GM23248 (cell line): ENCODE results near the gene DAAM1. TPM values are rescaled to one million over a fixed set of nuclear protein-coding genes. Genes with fewer than 3 reads are reported as not detected.
A peak's percentile ranks its signal among the peaks of the same experiment; 100 is the strongest.

ENCODE experiments used
- DNase-seq: peaks from one replicate; pipeline ENCODE4 v3.0.0-alpha.2; 2015
- H2AFZ ChIP-seq: fragments of 200-600 bp; sonication (generic); 2 replicates; pipeline ENCODE4 v1.6.1; 2016; ENCODE audit warnings: antibody characterized with exemption
- H3F3A ChIP-seq: fragments of 200-600 bp; sonication (generic); 2 replicates; pipeline ENCODE4 v1.6.1; 2016; ENCODE audit warnings: mild to moderate bottlenecking, antibody characterized with exemption, mixed run types; ENCODE audit not compliant: insufficient read depth
- H3K27ac ChIP-seq: fragments of 200-600 bp; sonication (generic); 2 replicates; pipeline ENCODE4 v1.5.1; 2016; ENCODE audit warnings: mild to moderate bottlenecking
- H3K27me3 ChIP-seq: fragments of 200-600 bp; sonication (generic); replicated peaks from 2 replicates; pipeline ENCODE4 v1.6.1; 2016; ENCODE audit warnings: mild to moderate bottlenecking; ENCODE audit not compliant: insufficient read depth
- H3K36me3 ChIP-seq: fragments of 200-600 bp; sonication (generic); 2 replicates; pipeline ENCODE4 v1.6.1; 2016; ENCODE audit warnings: low read depth, mild to moderate bottlenecking
- H3K4me1 ChIP-seq: fragments of 200-600 bp; sonication (generic); 2 replicates; pipeline ENCODE4 v1.6.1; 2016; ENCODE audit warnings: mild to moderate bottlenecking; ENCODE audit not compliant: insufficient read depth
- H3K4me2 ChIP-seq: fragments of 200-600 bp; sonication (generic); one replicate; pipeline ENCODE4 v1.6.1; 2016; ENCODE audit warnings: mild to moderate bottlenecking; ENCODE audit not compliant: unreplicated experiment
- H3K4me3 ChIP-seq: fragments of 200-600 bp; sonication (generic); 2 replicates; pipeline ENCODE4 v1.5.1; 2016; ENCODE audit warnings: mild to moderate bottlenecking
- H3K79me2 ChIP-seq: fragments of 200-600 bp; sonication (generic); 2 replicates; pipeline ENCODE4 v1.6.1; 2016; ENCODE audit warnings: mild to moderate bottlenecking; ENCODE audit not compliant: insufficient read depth
- H3K9ac ChIP-seq: fragments of 200-600 bp; sonication (generic); 2 replicates; pipeline ENCODE4 v1.6.1; 2016; ENCODE audit warnings: mild to moderate bottlenecking
- H3K9me2 ChIP-seq: fragments of 200-600 bp; sonication (generic); 2 replicates; pipeline ENCODE4 v1.6.1; 2016; ENCODE audit warnings: mixed run types, mild to moderate bottlenecking, moderate library complexity; ENCODE audit not compliant: insufficient read depth
- H3K9me3 ChIP-seq: fragments of 200-600 bp; sonication (generic); one replicate; pipeline ENCODE4 v1.6.1; 2017; ENCODE audit warnings: low read depth
- H4K20me1 ChIP-seq: fragments of 200-600 bp; sonication (generic); 2 replicates; pipeline ENCODE4 v1.6.0; 2016; ENCODE audit not compliant: insufficient read depth
- EZH2 ChIP-seq: fragments of 200-600 bp; sonication (generic); IDR thresholded peaks from 2 replicates; pipeline ENCODE4 v1.6.1; 2018; ENCODE audit warnings: antibody characterized with exemption, mild to moderate bottlenecking; ENCODE audit not compliant: insufficient read depth, poor library complexity, severe bottlenecking
- EZH2phosphoT487 ChIP-seq: fragments of 200-600 bp; sonication (generic); IDR thresholded peaks from 2 replicates; pipeline ENCODE4 v1.6.1; 2018; ENCODE audit warnings: antibody characterized with exemption, moderate library complexity, mild to moderate bottlenecking, low read depth; ENCODE audit not compliant: insufficient read depth
- WGBS, 2 experiments: methylation state at CpG; one replicate each; pipeline ENCODE4 v1.1.6; 2015 to 2017; ENCODE audit warnings: low lambda C conversion rate in 2 of 2, low coverage in 1 of 2; ENCODE audit errors: missing lambda C conversion rate in 2 of 2; 5-methylcytosine and 5-hydroxymethylcytosine counted together
- in situ Hi-C: fragments of 300-500 bp; cut with MboI; formaldehyde crosslinking; loops from 2 replicates; pipeline ENCODE4 v1.15.0; 2020
- polyA plus RNA-seq: library from polyadenylated mRNA; unstranded; fragments of >200 nt; fragmentation: Nextera tagmentation; extraction: Ambion mirVana; gene quantifications from 2 replicates; pipeline ENCODE4 v1.2.1, GENCODE V29; 2016
- total RNA-seq: library from RNA; depleted of rRNA; stranded (reverse); fragments of >200 nt; shearing (Covaris generic); gene quantifications from 2 replicates; pipeline ENCODE4 v1.2.3, GENCODE V29; 2014

DAAM1 gene
- total and polyA plus RNA-seq, 2 experiments from 2014 or later: 17.4 to 17.5 TPM

- no peaks in the 10 kb centered on the region for H3K9me3 ChIP-seq
- peaks cover 44% of the 10 kb centered on the region for H3F3A ChIP-seq
- no peaks in the 10 kb centered on the region for H3K79me2 ChIP-seq
- TF ChIP-seq EZH2 (no peak), EZH2phosphoT487 (no peak)
- no peaks in the 10 kb centered on the region for H3K9me2 ChIP-seq
- H3K4me3 ChIP-seq: no peak overlapping the region
- H3K4me1 ChIP-seq: peaks cover 53% of the 10 kb centered on the region
- no peak overlapping the region for H2AFZ ChIP-seq
- no peaks in the 10 kb centered on the region for H4K20me1 ChIP-seq
- H3K4me2 ChIP-seq: no peak overlapping the region
- WGBS, 2 experiments: 26 to 37% methylated on average over 2 of the region's 2 CpGs
- peak overlapping the region; percentile 35; the same call in 1 of the 2 replicates for H3K27ac ChIP-seq
- no peak overlapping the region for H3K9ac ChIP-seq
- peak; percentile 69 for DNase-seq
- no peaks in the 10 kb centered on the region for H3K27me3 ChIP-seq
- no peaks in the 10 kb centered on the region for H3K36me3 ChIP-seq
- in situ Hi-C loops: no loop called here
Observed at GRCh38 chr14:59303216-59303615, 114.7 kb downstream of the DAAM1 start.

GRCh38 chr14:59305231-59305630 is 116.8 kb downstream of the DAAM1 start:
- Histone ChIP-seq H3K4me2 (peak overlapping the region; percentile 79), H3K9ac (peak overlapping the region; percentile 37)
- in situ Hi-C loops: no loop called here

GRCh38 chr14:59305836-59306555 is 117.5 kb downstream of the DAAM1 start:
- Histone ChIP-seq H3K27ac (peak overlapping the region; percentile 73), H3K4me1 (peaks cover 69% of the 10 kb centered on the region), H3K79me2 (no peaks in the 10 kb centered on the region), H3K9ac (peak overlapping the region; percentile 37), H3K27me3 (no peaks in the 10 kb centered on the region), H3K4me3 (peak overlapping the region; percentile 22), H3F3A (peaks cover 46% of the 10 kb centered on the region), H3K9me2 (no peaks in the 10 kb centered on the region), H3K4me2 (peak overlapping the region; percentile 79), H2AFZ (no peak overlapping the region), H3K9me3 (no peaks in the 10 kb centered on the region), H3K36me3 (no peaks in the 10 kb centered on the region), H4K20me1 (no peaks in the 10 kb centered on the region)
- in situ Hi-C loops: no loop called here
- DNase-seq: peak; percentile 76
- TF ChIP-seq EZH2phosphoT487 (no peak), EZH2 (no peak)
- WGBS, 2 experiments: 45 to 47% methylated on average over 1 of the region's 1 CpG

More at GRCh38 chr14:59305231-59305630, 116.8 kb downstream of the DAAM1 start:
- Histone ChIP-seq H4K20me1 (no peaks in the 10 kb centered on the region), H3K4me1 (peaks cover 69% of the 10 kb centered on the region), H3K4me3 (peak overlapping the region; percentile 22), H3K79me2 (no peaks in the 10 kb centered on the region), H3K27ac (peak overlapping the region; percentile 73), H3K9me3 (no peaks in the 10 kb centered on the region), H3K9me2 (no peaks in the 10 kb centered on the region), H3K36me3 (no peaks in the 10 kb centered on the region), H3F3A (peaks cover 46% of the 10 kb centered on the region), H2AFZ (no peak overlapping the region), H3K27me3 (no peaks in the 10 kb centered on the region)
- TF ChIP-seq EZH2phosphoT487 (no peak), EZH2 (no peak)
- peak; percentile 84 for DNase-seq

- Histone ChIP-seq H3K9me3 (no peaks in the 10 kb centered on the region), H3K4me2 (peak overlapping the region; percentile 18), H3K4me1 (peaks cover 69% of the 10 kb centered on the region), H3K27ac (peak overlapping the region; percentile 73), H3K4me3 (peak overlapping the region; percentile 22; the same call in 1 of the 2 replicates), H2AFZ (no peak overlapping the region), H3K9me2 (no peaks in the 10 kb centered on the region), H3K36me3 (no peaks in the 10 kb centered on the region), H3K9ac (no peak overlapping the region), H4K20me1 (no peaks in the 10 kb centered on the region), H3K79me2 (no peaks in the 10 kb centered on the region), H3F3A (peaks cover 46% of the 10 kb centered on the region), H3K27me3 (no peaks in the 10 kb centered on the region)
- no peak for TF ChIP-seq EZH2
- no peak for TF ChIP-seq EZH2phosphoT487
- in situ Hi-C loops: no loop called here
- peak; percentile 72 for DNase-seq
- WGBS, 2 experiments: 0 to 4% methylated on average over 1 of the region's 1 CpG
Observed at GRCh38 chr14:59306775-59307174, 118.3 kb downstream of the DAAM1 start.

- Histone ChIP-seq H3K36me3 (no peaks in the 10 kb centered on the region), H3K27ac (peak overlapping the region; percentile 28), H3K4me2 (peak overlapping the region; percentile 6), H3K9me2 (no peaks in the 10 kb centered on the region), H2AFZ (no peak overlapping the region), H3K9ac (no peak overlapping the region), H3F3A (peaks cover 46% of the 10 kb centered on the region), H3K4me3 (no peak overlapping the region), H3K27me3 (no peaks in the 10 kb centered on the region), H4K20me1 (no peaks in the 10 kb centered on the region), H3K79me2 (no peaks in the 10 kb centered on the region), H3K9me3 (no peaks in the 10 kb centered on the region), H3K4me1 (peaks cover 63% of the 10 kb centered on the region)
- in situ Hi-C loops: no loop called here
- TF ChIP-seq EZH2 (no peak), EZH2phosphoT487 (no peak)
- DNase-seq: no peak
Observed at GRCh38 chr14:59308086-59308485, 119.6 kb downstream of the DAAM1 start.
